GM21825 (cell line): ENCODE results near the gene PAQR7.

Experiments
- ATAC-seq: cut with Tn5 transposase; IDR thresholded peaks from one replicate; pipeline ENCODE4 v1.9.1; 2021; ENCODE audit warnings: mild to moderate bottlenecking, moderate library complexity; ENCODE audit not compliant: unreplicated experiment

PAQR7 gene

GRCh38 chr1:25819491-25820246, 55.8 kb downstream of the PAQR7 start, which contains the start of gene MTFR1L:
MTFR1L (plus strand) TSS chr1:25819954; CDS start chr1:25823105, 3,151 bp downstream.
- ATAC-seq, result peak; percentile 78

GRCh38 chr1:25818569-25818968, 56.9 kb downstream of the PAQR7 start:
- no peak for ATAC-seq

GRCh38 chr1:25817840-25818501, 57.5 kb downstream of the PAQR7 start:
- no peak for ATAC-seq

- no peak for ATAC-seq
Observed at GRCh38 chr1:25816112-25816718, 59.3 kb downstream of the PAQR7 start.

GRCh38 chr1:25815208-25816111, 60.0 kb downstream of the PAQR7 start:
- ATAC-seq, result no peak

- no peak for ATAC-seq
Observed at GRCh38 chr1:25814549-25815087, 60.9 kb downstream of the PAQR7 start.

GRCh38 chr1:25813734-25814471, 61.6 kb downstream of the PAQR7 start:
- ATAC-seq, result no peak

- no peak for ATAC-seq
Observed at GRCh38 chr1:25813071-25813733, 62.3 kb downstream of the PAQR7 start.
